Stimulated activated CD8-positive, alpha-beta memory T cell treated with anti-CD3 and anti-CD28 coated beads, Interleukin-12 subunit alpha, Interleukin-12 subunit beta, amount 100 ng/mL, for 24 hours (primary cell): ENCODE measurements around the gene DUSP10.

Experiments used
- DNase-seq: peaks from one replicate; pipeline ENCODE4 v3.0.0-alpha.2; 2020; ENCODE audit errors: extremely low read depth

The DUSP10 gene

GRCh38 chr1:221695301-221695700 is 46.6 kb downstream of the DUSP10 start:
- DNase-seq = no peak

GRCh38 chr1:221694109-221694508 is 47.8 kb downstream of the DUSP10 start:
- DNase-seq = no peak

- DNase-seq = no peak
Measured at GRCh38 chr1:221693087-221693486, 48.8 kb downstream of the DUSP10 start.

- no peak for DNase-seq
Measured at GRCh38 chr1:221692643-221693042, 49.2 kb downstream of the DUSP10 start.

GRCh38 chr1:221691261-221691660 is 50.6 kb downstream of the DUSP10 start:
- no peak for DNase-seq

GRCh38 chr1:221690858-221691257 is 51.0 kb downstream of the DUSP10 start:
- DNase-seq = no peak

GRCh38 chr1:221689138-221689537 is 52.8 kb downstream of the DUSP10 start:
- DNase-seq = no peak

- no peak for DNase-seq
Measured at GRCh38 chr1:221688488-221688843, 53.4 kb downstream of the DUSP10 start.

GRCh38 chr1:221687836-221688487 is 53.9 kb downstream of the DUSP10 start:
- no peak for DNase-seq

GRCh38 chr1:221683681-221684080 is 58.2 kb downstream of the DUSP10 start:
- no peak for DNase-seq

GRCh38 chr1:221680085-221680484 is 61.8 kb downstream of the DUSP10 start:
- no peak for DNase-seq

GRCh38 chr1:221678014-221678413 is 63.9 kb downstream of the DUSP10 start:
- no peak for DNase-seq

- no peak for DNase-seq
Measured at GRCh38 chr1:221675880-221676800, 65.7 kb downstream of the DUSP10 start.

GRCh38 chr1:221672965-221673364 is 68.9 kb downstream of the DUSP10 start:
- DNase-seq = no peak

- no peak for DNase-seq
Measured at GRCh38 chr1:221672239-221672645, 69.6 kb downstream of the DUSP10 start.

- DNase-seq = no peak
Measured at GRCh38 chr1:221670081-221670480, 71.8 kb downstream of the DUSP10 start.

GRCh38 chr1:221669441-221669840 is 72.4 kb downstream of the DUSP10 start:
- DNase-seq = no peak

- no peak for DNase-seq
Measured at GRCh38 chr1:221667504-221667903, 74.4 kb downstream of the DUSP10 start.

- DNase-seq = no peak
Measured at GRCh38 chr1:221664253-221664652, 77.6 kb downstream of the DUSP10 start.

GRCh38 chr1:221663321-221663720 is 78.6 kb downstream of the DUSP10 start:
- DNase-seq = no peak

GRCh38 chr1:221655766-221656305 is 86.1 kb downstream of the DUSP10 start:
- DNase-seq = no peak
